ENCODE data around the gene IRS4. TPM values are rescaled to one million over a fixed set of nuclear protein-coding genes. Genes with fewer than 3 reads are reported as not detected.

Gene IRS4
- total RNA-seq, 2 experiments from 2014 or later: not detected

- Mint-ChIP-seq H3K4me1 (ENCODE audit: low read depth) (no peaks in the 10 kb centered on the region), H3K4me3 (no peak overlapping the region), H3K27ac (no peak overlapping the region), H3K27me3 (no peaks in the 10 kb centered on the region), H3K9me3 (no peaks in the 10 kb centered on the region), H3K36me3 (ENCODE audit: low read depth) (no peaks in the 10 kb centered on the region)
- POLR2A ChIA-PET: no interaction called here
- ATAC-seq (no peak), DNase-seq (no peak)
- intact Hi-C loops (cut with micrococcal nuclease): no loop called here
- CTCF ChIA-PET: no interaction called here
- TF ChIP-seq, protein P1, sequence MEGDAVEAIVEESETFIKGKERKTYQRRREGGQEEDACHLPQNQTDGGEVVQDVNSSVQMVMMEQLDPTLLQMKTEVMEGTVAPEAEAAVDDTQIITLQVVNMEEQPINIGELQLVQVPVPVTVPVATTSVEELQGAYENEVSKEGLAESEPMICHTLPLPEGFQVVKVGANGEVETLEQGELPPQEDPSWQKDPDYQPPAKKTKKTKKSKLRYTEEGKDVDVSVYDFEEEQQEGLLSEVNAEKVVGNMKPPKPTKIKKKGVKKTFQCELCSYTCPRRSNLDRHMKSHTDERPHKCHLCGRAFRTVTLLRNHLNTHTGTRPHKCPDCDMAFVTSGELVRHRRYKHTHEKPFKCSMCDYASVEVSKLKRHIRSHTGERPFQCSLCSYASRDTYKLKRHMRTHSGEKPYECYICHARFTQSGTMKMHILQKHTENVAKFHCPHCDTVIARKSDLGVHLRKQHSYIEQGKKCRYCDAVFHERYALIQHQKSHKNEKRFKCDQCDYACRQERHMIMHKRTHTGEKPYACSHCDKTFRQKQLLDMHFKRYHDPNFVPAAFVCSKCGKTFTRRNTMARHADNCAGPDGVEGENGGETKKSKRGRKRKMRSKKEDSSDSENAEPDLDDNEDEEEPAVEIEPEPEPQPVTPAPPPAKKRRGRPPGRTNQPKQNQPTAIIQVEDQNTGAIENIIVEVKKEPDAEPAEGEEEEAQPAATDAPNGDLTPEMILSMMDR (IDR thresholded peaks at IDR 0.05): no peak
Observed at GRCh38 chrX:108701633-108702032, 34.7 kb downstream of the IRS4 start.

- ChIA-PET CTCF (interaction anchor here (1.5 kb wide), 1 partner anchor 686 kb away, joined by 8 read pairs; no protein-coding TSS in a partner anchor), POLR2A (no interaction called here)
- Mint-ChIP-seq H3K4me1 (ENCODE audit: low read depth) (no peaks in the 10 kb centered on the region), H3K36me3 (ENCODE audit: low read depth) (no peaks in the 10 kb centered on the region), H3K4me3 (no peak overlapping the region), H3K27me3 (no peaks in the 10 kb centered on the region), H3K27ac (no peak overlapping the region), H3K9me3 (no peaks in the 10 kb centered on the region)
- no peak for DNase-seq
- no peak for ATAC-seq
- intact Hi-C loops (cut with micrococcal nuclease): no loop called here
- TF ChIP-seq, protein P1 (IDR thresholded peaks at IDR 0.05): no peak
Observed at GRCh38 chrX:108699368-108699767, 37.0 kb downstream of the IRS4 start.

- Mint-ChIP-seq H3K27me3 (no peaks in the 10 kb centered on the region), H3K4me3 (no peak overlapping the region), H3K9me3 (no peaks in the 10 kb centered on the region), H3K36me3 (ENCODE audit: low read depth) (no peaks in the 10 kb centered on the region), H3K27ac (no peak overlapping the region), H3K4me1 (ENCODE audit: low read depth) (no peaks in the 10 kb centered on the region)
- TF ChIP-seq, protein P1 (IDR thresholded peaks at IDR 0.05): no peak
- ChIA-PET CTCF (no interaction called here), POLR2A (no interaction called here)
- no peak for DNase-seq
- no peak for ATAC-seq
- intact Hi-C loops (cut with micrococcal nuclease): no loop called here
Observed at GRCh38 chrX:108696690-108697089, 39.7 kb downstream of the IRS4 start.

Data from activated CD8-positive, alpha-beta T cell treated with anti-CD3 and anti-CD28 coated beads for 36 hours (primary cell).